Activated CD4-positive, alpha-beta memory T cell treated with anti-CD3 and anti-CD28 coated beads, Interleukin-2, amount 10 ng/mL, durations not matched to agents 7 days and 5 days (primary cell): ENCODE measurements around the gene DRAP1. TPM values are rescaled to one million over a fixed set of nuclear protein-coding genes. Genes with fewer than 3 reads are reported as not detected.
A peak's percentile ranks its signal among the peaks of the same experiment; 100 is the strongest.

Experiments
- CTCF ChIA-PET: fragments of 350-600 bp; sonication (Branson Sonifier 250); formaldehyde crosslinking; loops from one replicate; lab custom pipeline; 2021; ENCODE audit warnings: antibody characterized with exemption, inconsistent platforms; lab: Charles Lee
- POLR2A ChIA-PET: fragments of 350-600 bp; sonication (Branson Sonifier 250); formaldehyde crosslinking; loops from one replicate; lab custom pipeline; 2021; ENCODE audit warnings: antibody characterized with exemption; lab: Charles Lee
- DNase-seq: peaks from one replicate; pipeline ENCODE4 v3.0.0-alpha.2; 2020
- H3K27ac Mint-ChIP-seq: one replicate; pipeline ENCODE4 v1.8.0; 2021; ENCODE audit warnings: mild to moderate bottlenecking, mixed read lengths
- H3K27me3 Mint-ChIP-seq: one replicate; pipeline ENCODE4 v1.8.0; 2021; ENCODE audit warnings: mixed read lengths
- H3K36me3 Mint-ChIP-seq: one replicate; pipeline ENCODE4 v1.8.0; 2021; ENCODE audit warnings: low read depth, mixed read lengths
- H3K4me1 Mint-ChIP-seq: one replicate; pipeline ENCODE4 v1.8.0; 2021; ENCODE audit warnings: mixed read lengths
- H3K4me3 Mint-ChIP-seq: one replicate; pipeline ENCODE4 v1.8.0; 2021; ENCODE audit warnings: mild to moderate bottlenecking, mixed read lengths
- H3K9me3 Mint-ChIP-seq: one replicate; pipeline ENCODE4 v1.8.0; 2021; ENCODE audit warnings: mixed read lengths
- total RNA-seq, 2 experiments: library from RNA; stranded (reverse); gene quantifications; one replicate each; pipeline ENCODE4 v1.2.3, GENCODE V29; 2021

The DRAP1 gene
- total RNA-seq, 2 experiments from 2014 or later: 162 to 180 TPM

- no peak for DNase-seq
- Mint-ChIP-seq H3K36me3 (peaks cover 34% of the 10 kb centered on the region), H3K4me3 (peak overlapping the region; percentile 98), H3K27me3 (no peaks in the 10 kb centered on the region), H3K9me3 (no peaks in the 10 kb centered on the region), H3K4me1 (peaks cover 52% of the 10 kb centered on the region), H3K27ac (peak overlapping the region; percentile 96)
- ChIA-PET POLR2A (interaction anchor here (0.6 to 8.6 kb wide), 14 partner anchors 10 to 395 kb away, joined by 3 to 80 read pairs (median 4); partner anchors contain the start of genes C11orf68, CCDC85B, FIBP and MUS81), CTCF (interaction anchor here (1.1 to 3.9 kb wide), 3 partner anchors 70 to 76 kb away, joined by 3 to 26 read pairs (median 9); partner anchors contain the start of genes CCDC85B and FIBP)
Observed at GRCh38 chr11:65960824-65961266, 41.6 kb downstream of the DRAP1 start.

- POLR2A ChIA-PET: interaction anchor here (0.6 to 8.6 kb wide), 18 partner anchors 9 to 321 kb away, joined by 3 to 80 read pairs (median 4); partner anchors contain the start of genes BANF1, C11orf68, CCDC85B and EIF1AD
- DNase-seq: peak; percentile 96
- H3K36me3 Mint-ChIP-seq: peaks cover 37% of the 10 kb centered on the region
- peaks cover 51% of the 10 kb centered on the region for H3K4me1 Mint-ChIP-seq
- H3K4me3 Mint-ChIP-seq: peak within 1 kb of the TSS; percentile 98
- no peaks in the 10 kb centered on the region for H3K9me3 Mint-ChIP-seq
- no peaks in the 10 kb centered on the region for H3K27me3 Mint-ChIP-seq
- CTCF ChIA-PET: interaction anchor here (1.1 to 3.9 kb wide), 5 partner anchors 71 to 102 kb away, joined by 3 to 26 read pairs (median 4); partner anchors contain the start of genes CCDC85B, FIBP and MUS81
- peak within 1 kb of the TSS; percentile 96 for H3K27ac Mint-ChIP-seq
Observed at GRCh38 chr11:65961267-65962140, 42.3 kb downstream of the DRAP1 start, which contains the start of gene SART1. Gene SART1, plus strand, starts transcription at chr11:65961734. Its CDS starts 47 bp downstream, at chr11:65961781.

GRCh38 chr11:65962141-65962564 lies 42.9 kb downstream of the DRAP1 start:
- peak overlapping the region; percentile 38 for H3K27ac Mint-ChIP-seq
- H3K9me3 Mint-ChIP-seq: no peaks in the 10 kb centered on the region
- ChIA-PET POLR2A (interaction anchor here (0.6 to 8.6 kb wide), 11 partner anchors 9 to 250 kb away, joined by 3 to 80 read pairs (median 8); partner anchors contain the start of genes BANF1, C11orf68, CCDC85B and EIF1AD), CTCF (interaction anchor here (1.2 to 3.9 kb wide), 4 partner anchors 72 to 102 kb away, joined by 3 to 26 read pairs (median 6); partner anchors contain the start of genes CCDC85B, FIBP and MUS81)
- H3K36me3 Mint-ChIP-seq: peaks cover 44% of the 10 kb centered on the region
- no peak for DNase-seq
- H3K4me1 Mint-ChIP-seq: peaks cover 44% of the 10 kb centered on the region
- peak overlapping the region; percentile 98 for H3K4me3 Mint-ChIP-seq
- no peaks in the 10 kb centered on the region for H3K27me3 Mint-ChIP-seq

GRCh38 chr11:65964906-65965305 lies 45.7 kb downstream of the DRAP1 start:
- Mint-ChIP-seq H3K27ac (no peak overlapping the region), H3K9me3 (no peaks in the 10 kb centered on the region), H3K4me1 (peaks cover 33% of the 10 kb centered on the region), H3K27me3 (no peaks in the 10 kb centered on the region), H3K36me3 (peaks cover 63% of the 10 kb centered on the region), H3K4me3 (no peak overlapping the region)
- ChIA-PET CTCF (no interaction called here), POLR2A (interaction anchor here (1.5 kb wide), 1 partner anchor 76 kb away, joined by 5 read pairs; no protein-coding TSS in a partner anchor)
- DNase-seq: no peak

GRCh38 chr11:65965986-65966762 lies 46.9 kb downstream of the DRAP1 start:
- no peaks in the 10 kb centered on the region for H3K9me3 Mint-ChIP-seq
- ChIA-PET CTCF (no interaction called here), POLR2A (interaction anchor here (1.3 kb wide), 1 partner anchor 76 kb away, joined by 3 read pairs; the partner anchor contains the start of gene CCDC85B)
- peaks cover 25% of the 10 kb centered on the region for H3K4me1 Mint-ChIP-seq
- H3K27me3 Mint-ChIP-seq: no peaks in the 10 kb centered on the region
- H3K4me3 Mint-ChIP-seq: no peak overlapping the region
- no peak for DNase-seq
- peaks cover 69% of the 10 kb centered on the region for H3K36me3 Mint-ChIP-seq
- no peak overlapping the region for H3K27ac Mint-ChIP-seq

- no peak overlapping the region for H3K27ac Mint-ChIP-seq
- ChIA-PET CTCF (no interaction called here), POLR2A (interaction anchor here (0.7 to 1.0 kb wide), 2 partner anchors 10 kb away, joined by 3 read pairs; no protein-coding TSS in a partner anchor)
Observed at GRCh38 chr11:65967329-65967934, 48.2 kb downstream of the DRAP1 start.

GRCh38 chr11:65968600-65969482 lies 49.6 kb downstream of the DRAP1 start:
- peaks cover 9% of the 10 kb centered on the region for H3K4me1 Mint-ChIP-seq
- H3K4me3 Mint-ChIP-seq: no peak overlapping the region
- H3K27ac Mint-ChIP-seq: no peak overlapping the region
- no peak for DNase-seq
- CTCF ChIA-PET: interaction anchor here (0.6 kb wide), 1 partner anchor 23 kb away, joined by 3 read pairs; no protein-coding TSS in a partner anchor
- POLR2A ChIA-PET: no interaction called here
- no peaks in the 10 kb centered on the region for H3K27me3 Mint-ChIP-seq
- no peaks in the 10 kb centered on the region for H3K9me3 Mint-ChIP-seq
- H3K36me3 Mint-ChIP-seq: peaks cover 67% of the 10 kb centered on the region

More at GRCh38 chr11:65967329-65967934, 48.2 kb downstream of the DRAP1 start:
- no peak for DNase-seq
- Mint-ChIP-seq H3K36me3 (peaks cover 70% of the 10 kb centered on the region), H3K27me3 (no peaks in the 10 kb centered on the region), H3K4me3 (no peak overlapping the region), H3K9me3 (no peaks in the 10 kb centered on the region), H3K4me1 (peaks cover 17% of the 10 kb centered on the region)

Other genes starting within 250 kb of the DRAP1 start
- gene KAT5, start 207.2 kb upstream of the DRAP1 start, total RNA-seq: 10 to 100 TPM; 62.6 to 63.0 TPM
- gene RNASEH2C, start 198.6 kb upstream of the DRAP1 start, total RNA-seq: 10 to 100 TPM; 80.3 to 81.9 TPM
- 10 to 100 TPM; 21.2 to 21.5 TPM for gene AP5B1, start 138.4 kb upstream of the DRAP1 start, total RNA-seq
- not detected for gene OVOL1, start 132.4 kb upstream of the DRAP1 start, total RNA-seq
- gene SNX32, start 85.5 kb upstream of the DRAP1 start, total RNA-seq: 1 to 10 TPM in 1 of 2 experiments, under 1 TPM in 1; 0.83 to 1.6 TPM
- gene CFL1, start 61.2 kb upstream of the DRAP1 start, total RNA-seq: 1,000 to 10,000 TPM; 1,733 to 1,734 TPM
- gene MUS81, start 59.0 kb upstream of the DRAP1 start, total RNA-seq: 10 to 100 TPM; 86.9 to 91.9 TPM
- 10 to 100 TPM; 13.8 to 14.7 TPM for gene EFEMP2, start 46.6 kb upstream of the DRAP1 start, total RNA-seq
- 10 to 100 TPM; 75.9 to 80.5 TPM for gene CTSW, start 39.6 kb upstream of the DRAP1 start, total RNA-seq
- gene FIBP, start 31.0 kb upstream of the DRAP1 start, total RNA-seq: 10 to 100 TPM; 71.7 to 77.4 TPM
- gene CCDC85B, start 28.8 kb upstream of the DRAP1 start, total RNA-seq: 10 to 100 TPM; 53.2 to 55.8 TPM
- 1 to 10 TPM; 4.5 to 5.0 TPM for gene FOSL1, start 19.0 kb upstream of the DRAP1 start, total RNA-seq
- 10 to 100 TPM; 34.1 to 34.2 TPM for gene C11orf68, start 364 bp upstream of the DRAP1 start, total RNA-seq
- not detected for gene TSGA10IP, start 26.1 kb downstream of the DRAP1 start, total RNA-seq
- 10 to 100 TPM; 59.5 to 61.5 TPM for gene SART1, start 42.3 kb downstream of the DRAP1 start, total RNA-seq
- 10 to 100 TPM; 43.6 to 45.9 TPM for gene EIF1AD, start 82.7 kb downstream of the DRAP1 start, total RNA-seq
- gene BANF1, start 83.1 kb downstream of the DRAP1 start, total RNA-seq: 100 to 1,000 TPM; 191 to 196 TPM
- gene CST6, start 92.6 kb downstream of the DRAP1 start, total RNA-seq: under 1 TPM; 0.30 to 0.65 TPM
- gene CATSPER1, start 107.1 kb downstream of the DRAP1 start, total RNA-seq: under 1 TPM; 0.33 to 0.58 TPM
- gene GAL3ST3, start 129.7 kb downstream of the DRAP1 start, total RNA-seq: not detected
- gene SF3B2, start 132.9 kb downstream of the DRAP1 start, total RNA-seq: 100 to 1,000 TPM; 230 to 241 TPM
- 10 to 100 TPM; 86.4 to 95.0 TPM for gene PACS1, start 150.8 kb downstream of the DRAP1 start, total RNA-seq